Measurements from ENCODE around the gene EIF5A2.

DNA sequence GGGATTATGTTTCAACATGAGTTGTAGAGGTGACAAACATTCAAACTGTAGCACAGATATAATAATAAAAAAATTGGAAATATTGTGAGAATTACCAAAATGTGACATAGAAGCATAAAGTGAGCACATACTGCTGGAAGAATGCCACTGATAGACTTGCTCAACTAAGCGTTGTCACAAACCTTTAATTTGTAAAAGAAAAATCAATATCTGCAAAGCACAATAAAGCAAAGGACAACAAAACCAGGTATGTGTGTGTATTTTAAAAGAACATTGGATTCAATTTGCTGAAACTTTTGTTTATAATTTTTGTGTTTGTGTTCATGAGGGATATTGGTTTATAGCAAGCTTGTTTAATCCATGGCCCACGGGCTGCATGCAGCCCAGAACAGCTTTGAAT, 40.8 kb upstream of the EIF5A2 start:
- TF ChIP-seq EZH2 (IDR thresholded peaks at IDR 0.05; ENCODE audit: borderline replicate concordance, low read length): no peak
- TF ChIP-seq, protein P1, sequence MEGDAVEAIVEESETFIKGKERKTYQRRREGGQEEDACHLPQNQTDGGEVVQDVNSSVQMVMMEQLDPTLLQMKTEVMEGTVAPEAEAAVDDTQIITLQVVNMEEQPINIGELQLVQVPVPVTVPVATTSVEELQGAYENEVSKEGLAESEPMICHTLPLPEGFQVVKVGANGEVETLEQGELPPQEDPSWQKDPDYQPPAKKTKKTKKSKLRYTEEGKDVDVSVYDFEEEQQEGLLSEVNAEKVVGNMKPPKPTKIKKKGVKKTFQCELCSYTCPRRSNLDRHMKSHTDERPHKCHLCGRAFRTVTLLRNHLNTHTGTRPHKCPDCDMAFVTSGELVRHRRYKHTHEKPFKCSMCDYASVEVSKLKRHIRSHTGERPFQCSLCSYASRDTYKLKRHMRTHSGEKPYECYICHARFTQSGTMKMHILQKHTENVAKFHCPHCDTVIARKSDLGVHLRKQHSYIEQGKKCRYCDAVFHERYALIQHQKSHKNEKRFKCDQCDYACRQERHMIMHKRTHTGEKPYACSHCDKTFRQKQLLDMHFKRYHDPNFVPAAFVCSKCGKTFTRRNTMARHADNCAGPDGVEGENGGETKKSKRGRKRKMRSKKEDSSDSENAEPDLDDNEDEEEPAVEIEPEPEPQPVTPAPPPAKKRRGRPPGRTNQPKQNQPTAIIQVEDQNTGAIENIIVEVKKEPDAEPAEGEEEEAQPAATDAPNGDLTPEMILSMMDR (conservative IDR thresholded peaks at IDR 0.05 in 1 of 2, IDR thresholded peaks at IDR 0.05 in 1 of 2; ENCODE audit: extremely low read depth in 1 of 2, insufficient read depth in 1 of 2, low read depth in 1 of 2, low read length in 2 of 2): no peak

Measured in mammary epithelial cell (primary cell).